GM21526 (cell line): ENCODE measurements around the gene TMEM175.
A peak's percentile ranks its signal among the peaks of the same experiment; 100 is the strongest.
"Not testable (repeated sequence)": the region's sequence is repeated elsewhere in the genome, so short reads cannot be mapped to it uniquely, and the experiment has no call there.

ENCODE experiments used
- ATAC-seq: cut with Tn5 transposase; IDR thresholded peaks from one replicate; pipeline ENCODE4 v1.9.1; 2021; ENCODE audit warnings: moderate library complexity; ENCODE audit not compliant: unreplicated experiment, low FRiP score

Gene TMEM175

DNA sequence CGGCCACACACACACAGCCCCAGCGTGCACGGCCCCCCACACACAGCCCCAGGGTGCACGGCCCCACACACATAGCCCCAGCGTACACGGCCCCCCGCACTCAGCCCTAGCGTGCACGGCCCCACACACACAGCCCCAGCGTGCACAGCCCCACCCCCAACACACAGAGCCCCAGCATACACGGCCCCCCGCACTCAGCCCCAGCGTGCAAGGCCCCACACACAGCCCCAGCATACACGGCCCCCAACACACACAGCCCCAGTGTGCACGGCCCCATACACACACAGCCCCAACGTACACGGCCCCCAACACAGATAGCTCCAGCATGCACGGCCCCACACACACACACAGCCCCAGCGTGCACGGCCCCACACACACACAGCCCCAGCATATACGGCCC, 17.7 kb upstream of the TMEM175 start:
- no peak for ATAC-seq

DNA sequence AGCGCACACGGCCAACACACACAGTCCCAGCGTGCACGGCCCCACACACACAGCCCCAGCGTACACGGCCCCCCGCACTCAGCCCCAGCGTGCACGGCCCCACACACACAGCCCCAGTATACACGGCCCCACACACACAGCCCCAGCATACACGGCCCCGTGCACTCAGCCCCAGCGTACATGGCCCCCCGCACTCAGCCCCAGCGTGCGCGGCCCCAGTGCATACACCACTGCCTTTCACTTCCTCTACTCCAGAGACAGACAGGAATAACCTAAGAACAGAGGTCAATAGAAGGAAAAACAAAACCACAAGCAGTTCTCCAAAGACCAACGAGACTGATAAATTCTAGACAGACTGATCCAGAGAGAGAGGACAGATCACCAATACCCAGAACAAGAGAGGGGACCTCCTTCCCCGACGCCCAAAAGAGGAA, 17.2 kb upstream of the TMEM175 start:
- ATAC-seq, result no peak

DNA sequence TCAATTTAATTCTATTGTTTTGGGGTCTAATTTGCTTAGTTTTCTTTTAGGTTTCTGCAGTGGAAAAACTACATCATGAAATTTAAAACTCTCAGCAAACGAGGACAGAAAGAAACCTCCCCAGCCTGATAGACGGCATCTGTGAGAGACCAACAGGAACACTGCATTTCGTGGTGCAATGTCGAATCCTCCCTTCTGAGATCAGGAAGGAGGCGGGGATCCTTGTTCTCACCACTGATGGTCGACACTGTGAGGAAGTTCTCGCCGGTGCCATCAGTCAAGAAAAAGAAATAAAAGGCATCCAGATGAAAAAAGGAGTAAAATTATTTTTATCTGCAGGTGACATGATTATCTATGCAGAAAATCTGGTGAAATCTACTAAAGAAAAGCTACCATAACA, 16.7 kb upstream of the TMEM175 start:
- ATAC-seq, result no peak

DNA sequence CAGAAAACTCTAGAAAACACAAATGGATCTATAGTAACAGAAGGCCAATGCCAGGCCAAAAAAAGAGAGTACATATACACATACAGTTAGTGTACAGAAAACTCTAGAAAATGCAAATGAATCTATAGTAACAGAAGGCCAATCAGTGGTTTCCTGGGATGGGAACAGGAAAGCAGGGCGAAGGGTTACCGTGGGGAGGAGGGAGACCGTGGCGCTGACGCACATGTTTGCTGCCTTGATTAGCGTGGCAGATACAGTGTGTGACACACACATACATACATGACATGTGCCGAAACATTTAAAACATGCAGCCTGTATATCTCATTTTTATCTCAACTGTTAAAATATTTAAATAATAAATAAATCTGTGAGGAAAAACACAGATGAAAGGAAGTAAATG, 14.8 kb upstream of the TMEM175 start:
- ATAC-seq, result no peak

DNA sequence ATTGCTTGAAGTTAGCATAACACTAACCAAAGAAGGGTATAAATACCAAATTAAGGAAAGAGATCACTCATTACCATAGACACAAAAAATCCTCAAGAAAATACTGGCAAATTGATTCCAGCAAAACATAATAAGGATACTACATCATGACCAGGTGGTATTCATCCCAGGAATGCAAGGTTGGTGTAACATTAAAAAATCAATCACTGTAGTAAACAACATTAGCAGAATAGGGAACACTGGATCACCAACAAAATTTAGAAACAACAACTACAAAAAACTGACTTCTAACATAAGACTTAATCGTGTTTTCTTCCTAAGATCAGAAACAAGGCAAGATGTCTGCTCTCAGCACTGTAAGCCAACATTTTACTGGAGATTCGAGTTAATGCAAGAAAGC, 14.3 kb upstream of the TMEM175 start:
- no peak for ATAC-seq

DNA sequence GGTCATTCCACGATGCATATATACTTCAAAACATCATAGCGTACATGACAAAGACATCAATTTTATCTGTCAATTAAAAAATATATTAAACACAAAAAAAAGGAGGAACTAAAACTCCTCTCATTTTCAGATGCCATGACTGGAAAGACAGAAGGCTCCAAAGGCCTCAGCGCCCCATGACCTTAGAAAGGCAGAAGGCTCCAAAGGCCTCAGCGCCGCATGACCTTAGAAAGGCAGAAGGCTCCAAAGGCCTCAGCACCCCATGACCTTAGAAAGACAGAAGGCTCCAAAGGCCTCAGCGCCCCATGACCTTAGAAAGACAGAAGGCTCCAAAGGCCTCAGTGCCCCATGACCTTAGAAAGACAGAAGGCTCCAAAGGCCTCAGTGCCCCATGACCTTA, 13.7 kb upstream of the TMEM175 start:
- ATAC-seq, result not testable (repeated sequence)

DNA sequence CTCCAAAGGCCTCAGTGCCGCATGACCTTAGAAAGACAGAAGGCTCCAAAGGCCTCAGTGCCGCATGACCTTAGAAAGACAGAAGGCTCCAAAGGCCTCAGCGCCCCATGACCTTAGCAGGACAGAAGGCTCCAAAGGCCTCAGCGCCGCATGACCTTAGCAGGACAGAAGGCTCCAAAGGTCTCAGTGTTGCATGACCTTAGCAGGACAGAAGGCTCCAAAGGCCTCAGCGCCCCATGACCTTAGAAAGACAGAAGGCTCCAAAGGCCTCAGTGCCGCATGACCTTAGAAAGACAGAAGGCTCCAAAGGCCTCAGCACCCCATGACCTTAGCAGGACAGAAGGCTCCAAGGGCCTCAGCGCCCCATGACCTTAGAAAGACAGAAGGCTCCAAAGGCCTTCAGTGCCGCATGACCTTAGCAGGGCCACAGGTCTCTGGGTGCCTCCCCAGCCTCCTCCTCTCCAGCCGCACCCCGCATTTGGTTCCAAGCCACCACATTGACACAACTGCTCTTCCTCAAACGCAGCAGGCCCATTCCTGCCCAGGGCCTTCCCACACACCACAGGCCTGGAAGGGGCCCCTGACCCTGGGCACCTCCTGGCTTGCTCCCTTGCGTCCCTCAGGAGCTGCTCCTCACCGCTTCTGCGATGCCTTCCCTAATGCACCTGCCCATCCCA, 13.1 kb upstream of the TMEM175 start:
- not testable (repeated sequence) for ATAC-seq

DNA sequence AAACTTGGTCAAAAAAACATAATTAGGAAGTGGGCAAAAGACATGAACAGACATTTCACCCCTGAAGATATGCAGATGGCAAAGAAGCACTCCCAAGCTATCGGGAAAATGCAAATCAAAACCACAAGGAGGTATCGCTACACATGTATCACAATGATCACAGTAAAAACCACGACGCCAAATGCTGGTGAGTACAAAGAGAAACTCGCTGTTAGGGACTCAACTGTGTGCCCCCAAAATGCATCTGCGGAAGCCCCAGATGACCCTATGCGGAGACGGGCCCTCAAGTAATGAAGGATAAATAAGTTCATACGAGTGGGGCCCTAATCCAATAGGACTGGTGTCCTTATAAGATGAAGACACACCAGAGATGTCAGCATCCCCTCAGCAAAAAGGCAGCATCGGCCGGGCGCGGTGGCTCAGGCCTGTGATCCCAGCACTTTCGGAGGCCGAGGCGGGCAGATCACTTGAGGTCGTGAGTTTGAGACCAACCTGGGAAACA, 10.4 kb upstream of the TMEM175 start:
- ATAC-seq, result no peak

DNA sequence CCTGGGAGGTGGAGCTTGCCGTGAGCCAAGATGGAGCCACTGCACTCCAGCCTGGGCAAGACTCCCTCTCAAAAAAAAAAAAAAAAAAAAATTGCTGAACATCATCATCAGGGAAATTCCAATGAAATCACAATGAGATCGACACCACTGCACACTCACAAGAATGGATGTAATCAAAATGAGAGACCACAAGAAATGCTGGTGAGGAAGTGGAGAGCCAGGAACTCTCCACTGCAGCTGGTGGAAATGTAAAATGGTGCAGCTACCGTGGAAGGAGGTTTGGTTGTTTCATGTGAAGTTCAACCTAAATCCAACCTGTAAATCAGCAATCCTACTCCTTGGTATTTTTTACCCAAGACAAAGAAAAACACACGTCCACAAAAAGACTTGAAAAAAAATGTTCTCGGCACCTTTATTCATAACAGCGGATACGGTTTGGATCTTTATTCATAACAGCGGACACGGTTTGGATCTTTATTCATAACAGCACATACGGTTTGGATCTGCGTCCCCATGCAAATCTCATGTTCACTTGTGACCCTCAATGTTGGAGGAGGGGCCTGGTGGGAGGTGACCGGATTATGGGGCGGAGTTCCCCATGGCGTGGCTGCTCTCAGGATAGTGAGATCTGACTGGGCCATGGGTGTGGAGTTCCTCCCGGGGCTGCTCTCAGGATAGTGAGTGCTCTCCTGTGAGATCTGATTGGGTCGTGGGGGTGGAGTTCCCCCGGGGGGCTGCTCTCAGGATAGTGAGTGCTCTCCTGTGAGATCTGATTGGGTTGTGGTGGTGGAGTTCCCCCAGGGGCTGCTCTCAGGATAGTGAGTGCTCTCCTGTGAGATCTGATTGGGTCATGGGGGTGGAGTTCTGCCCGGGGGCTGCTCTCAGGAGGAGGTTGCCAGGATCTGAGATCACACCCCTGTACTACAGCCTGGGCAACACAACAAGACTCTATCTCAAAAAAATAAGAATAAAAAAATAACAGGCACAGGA, 7.9 kb upstream of the TMEM175 start:
- peak; percentile 42 for ATAC-seq

DNA sequence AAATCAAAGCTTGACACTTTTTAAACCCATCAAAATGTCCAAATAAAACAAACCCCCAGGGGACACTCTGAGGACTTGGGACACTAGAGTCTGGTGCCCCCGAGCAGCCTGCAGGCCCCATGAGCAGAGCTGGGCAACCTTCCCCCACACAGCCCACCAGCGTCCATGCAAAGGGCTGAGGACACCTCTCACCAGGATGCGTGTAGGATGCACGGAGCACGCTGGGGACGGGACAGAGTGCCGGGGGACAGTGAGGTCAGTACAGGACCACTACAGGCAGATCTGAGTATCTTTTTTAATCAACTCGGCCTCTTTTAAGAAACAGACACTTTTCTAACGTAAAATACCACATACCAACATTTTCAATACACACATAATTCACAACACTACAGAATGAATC, 7.1 kb upstream of the TMEM175 start:
- ATAC-seq, result no peak

DNA sequence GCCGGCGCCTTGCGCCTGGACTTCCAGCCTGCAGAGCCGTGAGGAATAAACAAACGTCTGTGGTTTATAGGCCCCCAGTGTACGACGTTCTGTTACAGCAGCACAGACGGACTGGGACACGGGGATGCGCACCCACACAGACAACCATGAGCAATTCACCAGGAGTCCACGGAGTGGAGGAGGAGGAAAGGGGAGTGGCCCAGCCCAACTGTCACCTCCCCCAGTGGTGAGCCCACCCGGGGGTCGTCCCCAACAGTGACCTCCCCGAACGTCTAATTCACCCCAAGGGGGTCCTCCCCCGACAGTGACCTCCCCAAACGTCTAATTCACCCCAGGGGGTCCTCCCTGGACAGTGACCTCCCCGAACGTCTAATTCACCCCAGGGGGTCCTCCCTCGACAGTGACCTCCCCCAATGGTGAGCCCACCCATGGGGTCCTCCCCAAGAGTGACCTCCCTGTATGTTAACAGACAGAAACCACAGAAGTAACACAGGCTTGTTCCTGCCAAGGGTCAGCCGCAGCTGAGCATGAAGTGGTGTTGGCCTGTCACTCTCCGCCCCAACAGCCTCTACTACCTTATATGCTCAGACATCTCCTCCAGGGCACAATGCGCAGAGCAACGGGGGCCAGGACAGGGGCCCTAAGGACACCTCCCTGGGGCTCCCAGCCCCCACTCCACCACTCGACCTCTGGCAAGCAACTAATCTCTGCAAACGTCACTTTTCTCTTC, 6.3 kb upstream of the TMEM175 start:
- no peak for ATAC-seq

DNA sequence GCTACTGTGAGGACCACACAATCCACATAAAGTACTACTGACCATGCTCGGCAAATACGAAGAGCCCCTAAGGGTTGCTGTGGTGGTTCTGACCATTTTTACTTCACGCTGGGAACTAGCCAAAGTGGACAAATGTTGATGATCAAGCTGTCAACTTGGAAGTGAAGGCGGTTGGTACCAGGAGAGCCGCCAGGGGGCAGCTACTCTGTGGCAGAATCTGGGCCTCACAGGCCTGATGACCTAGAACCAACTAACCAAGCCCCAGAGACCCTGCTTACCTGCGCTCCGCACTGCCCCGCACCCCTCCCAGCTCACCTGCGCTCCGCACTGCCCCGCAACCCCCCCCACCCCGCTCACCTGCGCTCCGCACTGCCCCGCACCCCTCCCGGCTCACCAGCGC, 5.7 kb upstream of the TMEM175 start:
- ATAC-seq, result no peak

DNA sequence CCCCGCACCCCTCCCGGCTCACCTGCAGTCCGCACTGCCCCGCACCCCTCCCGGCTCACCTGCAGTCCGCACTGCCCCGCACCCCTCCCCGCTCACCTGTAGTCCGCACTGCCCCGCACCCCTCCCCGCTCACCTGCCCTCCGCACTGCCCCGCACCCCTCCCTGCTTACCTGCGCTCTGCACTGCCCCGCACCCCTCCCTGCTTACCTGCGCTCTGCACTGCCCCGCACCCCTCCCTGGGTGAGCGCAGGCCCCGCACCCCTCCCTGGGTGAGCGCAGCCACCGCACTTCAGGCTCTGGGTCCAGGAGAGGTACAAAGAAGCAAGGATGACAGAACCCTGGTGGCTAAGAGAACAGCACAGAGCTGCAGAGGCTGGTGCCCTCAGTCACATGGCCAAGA, 4.7 kb upstream of the TMEM175 start:
- ATAC-seq, result not testable (repeated sequence)

DNA sequence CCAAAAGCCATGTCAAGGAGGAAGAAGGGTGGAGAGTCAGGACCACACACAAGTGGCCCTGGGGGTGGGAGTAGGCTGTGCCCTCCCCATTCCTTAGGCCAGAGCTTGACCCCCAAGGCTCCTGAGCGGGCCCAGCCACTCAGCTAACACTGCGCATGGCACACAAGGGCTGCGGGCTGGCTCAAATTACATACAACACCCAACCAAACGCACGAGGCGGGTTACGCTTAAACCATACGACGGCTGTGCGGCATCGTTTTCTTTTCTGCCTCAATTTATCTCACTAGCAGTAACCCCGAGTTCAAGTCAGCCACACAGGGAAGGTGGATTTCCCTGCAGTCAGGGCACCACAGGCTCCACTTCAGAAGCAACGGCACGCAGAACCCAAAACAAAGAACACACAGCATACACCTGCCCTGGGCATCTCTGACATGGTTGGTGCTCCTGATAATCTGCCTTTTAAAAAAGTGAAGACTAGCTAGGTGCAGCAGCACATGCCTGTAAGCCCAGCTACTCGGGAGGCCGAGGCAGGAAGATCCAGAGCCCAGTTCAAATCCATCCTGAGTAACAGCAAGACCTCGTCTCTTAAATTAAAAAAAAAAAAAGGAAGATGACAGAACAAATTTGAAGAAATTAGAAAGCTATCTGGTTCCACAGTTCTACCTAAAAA, 3.0 kb upstream of the TMEM175 start:
- ATAC-seq, result no peak

DNA sequence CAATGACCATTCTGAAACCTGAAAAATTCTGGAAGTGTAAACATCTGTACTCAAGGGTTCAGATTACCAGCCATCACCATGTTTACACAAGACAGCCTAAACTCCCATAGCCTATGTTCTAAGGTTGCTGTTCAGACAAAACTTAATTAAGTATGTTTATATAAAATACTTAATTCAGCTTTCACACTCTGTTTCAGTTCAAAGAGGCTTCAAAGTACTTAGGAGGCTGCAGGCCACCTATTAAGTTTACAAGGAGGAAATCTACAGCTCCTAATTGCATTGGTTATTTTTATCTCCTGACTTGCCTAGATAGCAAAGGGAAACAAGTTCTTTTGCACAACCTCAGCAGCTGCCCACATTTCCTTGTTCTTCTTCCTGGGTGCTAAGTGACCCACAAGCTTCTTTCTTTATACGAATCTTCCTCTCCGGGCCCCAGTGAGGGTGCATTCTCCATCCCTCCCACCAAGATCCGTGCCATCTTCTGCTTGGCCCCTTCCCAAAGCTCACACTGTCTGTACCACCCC, 2.2 kb upstream of the TMEM175 start:
- ATAC-seq, result no peak

DNA sequence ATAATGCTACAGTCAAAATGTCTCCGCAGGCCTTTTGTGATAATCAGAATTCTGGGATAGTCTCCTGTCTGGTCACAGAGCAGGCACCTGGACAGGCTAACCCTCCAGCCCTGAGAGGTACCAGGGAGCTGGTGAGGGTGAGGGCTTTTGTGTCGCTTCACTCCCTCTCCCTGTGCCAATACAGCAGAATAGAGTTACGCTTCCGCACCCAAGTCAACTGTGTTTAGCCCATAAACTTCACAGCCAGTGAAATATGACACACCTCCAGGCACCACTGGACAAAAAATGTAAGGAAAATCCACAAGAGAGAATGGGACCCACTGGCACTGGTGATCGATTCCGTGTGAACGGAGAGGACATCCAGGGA, 1.4 kb upstream of the TMEM175 start:
- ATAC-seq, result no peak

DNA sequence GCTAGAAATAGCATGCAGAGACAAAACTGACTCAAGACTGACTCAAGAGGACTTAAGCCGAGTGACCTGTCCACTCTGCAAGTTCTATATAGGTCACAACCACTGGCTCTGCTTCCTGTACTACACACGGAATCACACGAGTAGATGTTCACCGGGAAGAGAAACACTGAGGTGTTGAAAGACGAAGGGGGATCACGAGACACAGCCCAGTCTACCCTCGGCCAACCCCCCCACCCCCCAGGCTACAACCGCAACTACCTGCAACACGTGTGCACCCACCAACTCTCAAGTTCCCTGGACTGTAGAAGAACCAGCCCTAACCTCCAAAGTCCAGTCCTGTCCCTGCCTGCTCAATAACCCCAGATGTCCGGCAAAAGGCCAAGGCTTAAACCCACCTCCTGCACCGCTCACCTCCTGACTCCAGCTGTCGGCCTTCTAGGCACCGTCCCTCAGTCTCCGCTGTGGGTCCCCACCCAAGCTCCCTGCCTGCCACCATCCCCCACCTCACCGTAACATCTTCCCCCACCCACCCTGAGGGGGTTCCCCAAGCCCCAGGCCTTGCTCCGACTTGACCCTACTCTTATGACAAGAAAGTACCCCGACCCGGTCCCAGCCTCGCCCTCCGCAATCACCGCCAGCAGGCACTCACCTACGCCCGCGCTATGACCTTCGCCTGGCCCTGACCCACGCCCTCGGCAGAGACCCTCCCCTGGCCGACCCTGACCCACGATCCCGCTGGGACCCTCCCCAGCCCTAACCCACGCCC, 883 bp upstream of the TMEM175 start:
- ATAC-seq, result no peak

DNA sequence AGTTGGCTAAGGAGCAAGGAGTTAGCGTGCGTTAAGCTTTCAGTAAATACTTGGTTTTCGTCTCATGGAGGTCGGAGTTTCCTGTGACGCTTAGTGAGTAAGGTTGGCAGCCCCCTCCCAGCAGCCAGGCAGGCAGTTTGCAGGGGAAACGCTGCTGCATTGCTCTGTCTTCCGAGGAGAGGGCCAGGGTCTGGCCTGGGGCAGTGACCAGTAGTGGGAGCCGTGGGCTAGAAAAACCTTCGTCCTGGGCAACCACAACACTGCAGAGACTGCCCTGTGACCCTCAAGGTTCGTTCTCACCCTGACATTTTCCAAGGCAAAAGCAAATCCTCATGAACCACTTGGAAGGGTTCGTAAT, 432 bp downstream of the TMEM175 start:
- ATAC-seq, result peak; percentile 9

DNA sequence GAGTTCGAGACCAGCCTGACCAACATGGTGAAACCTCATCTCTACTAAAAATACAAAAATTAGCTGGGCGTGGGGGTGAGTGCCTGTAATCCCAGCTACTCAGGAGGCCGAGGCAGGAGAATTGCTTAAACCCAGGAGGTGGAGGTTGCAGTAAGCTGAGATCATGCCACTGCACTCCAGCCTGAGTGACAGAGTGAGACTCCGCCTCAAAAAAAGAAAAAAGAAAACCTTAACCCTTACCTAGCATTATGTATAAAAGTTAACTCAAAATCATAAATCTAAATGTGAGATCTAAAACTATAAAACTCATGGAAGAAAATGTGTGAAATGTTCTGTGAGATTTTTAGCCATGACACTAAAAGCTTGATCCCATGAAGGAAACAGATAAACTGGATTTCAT, 7.2 kb downstream of the TMEM175 start:
- not testable (repeated sequence) for ATAC-seq
